Endometrial microvascular endothelial cells (primary cell): ENCODE results near the gene PLEKHG3. TPM values are rescaled to one million over a fixed set of nuclear protein-coding genes. Genes with fewer than 3 reads are reported as not detected.

Experiments
- in situ Hi-C: cut with HindIII; loops from 2 replicates; pipeline ENCODE4 v1.10.0; 2017; ENCODE audit warnings: low sequenced_read_pairs, low pct_unique_long_range_greater_than_20kb; ENCODE audit errors: inconsistent ontology term
- total RNA-seq: library from RNA; depleted of rRNA; stranded (reverse); fragments of >200 nt; gene quantifications from one replicate; pipeline ENCODE4 v1.2.3, GENCODE V29; 2015; ENCODE audit errors: inconsistent ontology term

The PLEKHG3 gene
- total RNA-seq, 1 donor from 2014 or later, result 0.28 TPM

DNA sequence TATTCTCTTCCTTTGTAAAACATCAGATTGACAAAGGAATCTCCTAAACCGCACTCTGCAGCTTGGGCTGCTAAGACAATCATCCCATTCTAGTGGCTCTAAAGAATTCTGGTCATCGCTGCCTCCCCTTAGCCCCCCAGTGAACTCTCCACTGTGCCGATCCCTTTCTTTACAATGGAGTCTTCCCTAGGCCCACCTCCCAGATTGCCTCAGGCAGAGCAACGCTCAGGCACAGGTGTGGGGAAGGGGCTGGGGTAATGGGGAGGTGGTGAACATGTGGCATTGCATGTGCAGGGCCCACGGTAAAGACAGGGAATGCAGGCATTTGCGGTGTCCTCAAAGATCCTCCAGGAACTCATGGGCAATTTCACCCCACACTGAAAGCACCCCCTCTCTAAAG, 86.3 kb downstream of the PLEKHG3 start:
- in situ Hi-C loops, result no loop called here

DNA sequence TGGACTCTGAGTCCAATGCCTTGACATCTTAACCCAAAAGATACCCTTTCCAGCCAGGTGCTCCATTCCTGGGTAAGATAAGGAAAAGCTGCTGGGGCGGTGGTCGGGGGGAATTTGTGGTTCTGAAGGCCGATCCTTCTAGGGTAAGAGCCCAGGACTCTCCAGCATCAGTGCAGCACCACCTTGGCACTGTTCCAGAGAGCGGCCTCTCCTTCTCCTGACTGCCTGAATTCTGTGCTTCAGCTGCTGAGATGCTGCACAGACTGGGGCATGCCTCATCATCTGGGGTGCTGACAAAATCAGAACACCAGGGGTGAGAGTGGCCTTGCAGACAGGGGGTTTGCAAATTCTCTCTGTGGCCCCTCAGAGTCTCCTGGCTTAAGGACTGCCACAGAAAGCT, 88.0 kb downstream of the PLEKHG3 start:
- in situ Hi-C loops, result no loop called here

DNA sequence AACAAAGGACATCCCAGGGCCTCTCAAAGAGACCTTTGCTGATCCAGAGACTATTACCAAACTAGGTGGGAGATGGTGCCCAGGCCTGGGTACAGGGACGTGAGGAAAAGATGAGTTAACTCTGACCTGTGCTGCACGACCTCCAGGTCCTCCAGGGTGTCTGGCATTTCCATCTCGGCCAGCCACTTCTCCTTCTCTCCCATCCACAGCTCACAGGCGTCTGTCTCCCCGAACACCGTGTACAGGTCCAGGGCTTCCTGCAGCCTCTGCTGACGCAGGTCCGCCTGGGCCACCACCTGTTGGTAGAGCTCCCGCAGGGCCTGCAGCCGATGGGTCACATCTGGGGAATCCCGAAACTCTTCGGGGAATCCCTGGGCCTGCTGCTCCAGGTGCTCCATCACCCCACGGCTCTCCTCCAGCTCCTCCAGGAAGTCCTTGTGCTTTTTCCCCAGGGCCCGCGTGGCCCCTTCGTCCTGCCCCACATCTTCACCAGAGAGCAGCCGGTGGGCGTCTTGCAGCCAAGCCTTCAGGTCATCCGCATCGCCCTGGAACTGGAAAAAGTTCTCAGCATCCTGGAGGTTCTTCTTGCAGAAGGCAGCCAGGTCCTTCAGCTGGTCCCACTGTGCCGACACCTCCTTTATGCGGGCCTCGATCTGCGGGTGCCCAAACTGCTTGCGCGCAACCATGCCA, 88.8 kb downstream of the PLEKHG3 start:
- in situ Hi-C loops, result no loop called here

DNA sequence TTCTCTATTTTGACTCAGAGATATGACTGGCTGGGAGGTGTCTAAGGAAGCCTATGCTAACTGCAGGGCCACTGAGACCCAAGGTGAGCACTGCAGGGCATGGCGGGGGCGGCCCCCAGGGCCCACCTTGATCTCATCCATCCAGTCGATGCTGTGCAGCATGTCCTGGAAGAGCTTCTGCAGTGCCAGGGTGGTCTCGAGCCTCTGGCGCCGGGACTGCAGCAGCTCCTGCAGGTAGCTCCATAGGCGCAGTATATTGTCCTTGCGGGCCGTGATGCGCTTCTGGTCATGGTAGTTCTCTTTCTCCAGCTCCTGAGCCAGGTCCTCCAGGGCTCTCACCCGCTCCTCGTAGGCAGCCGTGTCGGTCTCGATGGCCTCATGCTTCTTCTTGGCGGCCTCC, 91.0 kb downstream of the PLEKHG3 start:
- in situ Hi-C loops, result no loop called here

DNA sequence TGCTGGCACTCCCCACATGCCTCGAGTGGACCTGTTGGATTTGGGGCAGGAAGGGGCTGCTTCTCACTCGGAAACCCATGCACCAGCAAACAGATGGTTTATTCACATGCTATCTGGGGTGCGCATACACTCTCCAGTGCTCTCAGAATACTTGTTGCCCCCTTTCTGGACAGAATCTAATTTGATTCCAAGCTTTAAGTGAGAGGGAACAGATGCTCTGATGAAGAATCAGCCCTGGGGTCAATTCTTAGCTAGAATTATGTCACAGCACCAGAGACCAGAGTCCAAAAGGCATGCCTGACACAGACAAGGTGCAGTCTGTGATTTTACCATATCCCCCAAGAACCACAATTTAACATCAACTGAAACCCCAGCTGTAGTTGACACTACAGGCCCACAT, 91.7 kb downstream of the PLEKHG3 start:
- in situ Hi-C loops, result no loop called here

DNA sequence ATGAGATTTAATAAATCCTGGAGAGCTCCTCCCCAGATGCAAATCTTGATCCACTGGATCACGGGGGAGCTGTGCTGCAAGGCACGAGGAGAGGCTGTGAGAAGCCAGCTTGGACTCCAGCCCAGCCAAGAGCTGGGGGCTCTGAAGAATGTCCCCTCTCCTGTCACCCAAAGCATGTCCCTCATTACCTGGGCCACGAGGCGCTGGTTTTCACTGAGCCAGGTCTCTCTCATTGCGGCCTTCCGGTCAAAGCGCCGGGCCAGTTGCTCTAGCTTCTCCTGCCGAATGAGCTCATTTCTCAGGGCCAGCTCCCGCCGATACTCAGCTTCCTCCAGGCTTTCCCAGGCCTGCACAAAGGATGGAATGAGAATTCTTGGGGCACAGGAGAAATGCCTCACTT, 92.1 kb downstream of the PLEKHG3 start:
- in situ Hi-C loops, result no loop called here

DNA sequence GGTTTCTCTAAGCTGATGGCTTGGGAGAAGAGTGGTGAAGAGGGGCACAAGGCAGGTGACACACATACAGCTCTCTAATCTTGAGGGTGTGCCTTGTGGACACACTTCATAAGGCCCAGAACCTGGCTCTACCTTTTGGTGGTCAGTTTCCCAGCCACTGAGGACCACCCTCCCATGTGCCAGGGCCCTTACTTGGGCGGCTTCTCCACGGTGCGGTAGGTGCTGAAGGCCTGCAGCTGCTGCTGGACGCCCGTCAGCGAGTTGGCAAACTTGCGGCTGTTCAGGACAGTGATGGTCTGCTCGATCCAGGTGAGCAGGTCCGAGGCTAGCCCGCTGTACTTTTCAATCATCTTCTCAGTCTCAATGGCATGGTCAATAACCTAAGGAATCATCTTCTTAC, 95.3 kb downstream of the PLEKHG3 start:
- in situ Hi-C loops, result no loop called here

Other genes starting within 250 kb of the PLEKHG3 start
- gene AKAP5, start 238.9 kb upstream of the PLEKHG3 start, total RNA-seq, result 0.56 TPM
- gene ZBTB25, start 200.6 kb upstream of the PLEKHG3 start, total RNA-seq, result 2.2 TPM
- 17.0 TPM for gene ZBTB1, start 199.7 kb upstream of the PLEKHG3 start, total RNA-seq
- gene HSPA2, start 163.7 kb upstream of the PLEKHG3 start, total RNA-seq, result 4.2 TPM
- gene PPP1R36, start 154.5 kb upstream of the PLEKHG3 start, total RNA-seq, result not detected
- gene SPTB, start 175.5 kb downstream of the PLEKHG3 start, total RNA-seq, result not detected
- 67.6 TPM for gene CHURC1, start 210.0 kb downstream of the PLEKHG3 start, total RNA-seq
- not detected for gene GPX2, start 238.3 kb downstream of the PLEKHG3 start, total RNA-seq